K562 (cell line): ENCODE data around the gene SORCS1.

Source experiments
- BCL6 ChIP-seq: fragments of 250-450 bp; sonication (Bioruptor Pico); IDR thresholded peaks from 2 replicates; pipeline ENCODE4 v1.4.0; 2020
- BRD9 ChIP-seq: fragments of 450-650 bp; IDR thresholded peaks from 2 replicates; pipeline ENCODE4 v1.6.1; 2018; ENCODE audit warnings: low read depth; ENCODE audit not compliant: partially characterized antibody
- EP300 ChIP-seq: IDR thresholded peaks from 2 replicates; pipeline ENCODE4 v1.6.1; 2012; ENCODE audit warnings: low read length, improper control_type of control experiment
- GABPA ChIP-seq: fragments of 200-800 bp; sonication (Bioruptor generic); conservative IDR thresholded peaks from 2 replicates; pipeline ENCODE4 v1.6.1; 2016; ENCODE audit warnings: low read depth, missing genetic modification characterization, missing compliant biosample characterization
- KAT2B ChIP-seq: IDR thresholded peaks from one replicate; pipeline ENCODE4 v1.6.1; 2012; ENCODE audit warnings: low read depth, mild to moderate bottlenecking, control low read depth, inconsistent platforms, low read length, moderate library complexity
- MAFF ChIP-seq: IDR thresholded peaks from 2 replicates; pipeline ENCODE4 v1.6.1; 2012; ENCODE audit warnings: low read length, improper control_type of control experiment
- POLR2AphosphoS5 ChIP-seq: IDR thresholded peaks from 2 replicates; pipeline ENCODE4 v1.6.1; 2011; ENCODE audit warnings: mild to moderate bottlenecking, low read depth, low read length, moderate library complexity; ENCODE audit not compliant: control insufficient read depth, insufficient read depth
- RBFOX2 ChIP-seq: fragments of 200-400 bp; formaldehyde crosslinking; IDR thresholded peaks from 2 replicates; pipeline ENCODE4 v1.6.1; 2017; ENCODE audit warnings: low read depth, mild to moderate bottlenecking, low read length, moderate library complexity
- SMC3 ChIP-seq: conservative IDR thresholded peaks from 2 replicates; pipeline ENCODE4 v1.6.1; 2011; ENCODE audit warnings: low read depth, low read length, improper control_type of control experiment; ENCODE audit not compliant: insufficient read depth
- TCF7L2 ChIP-seq: fragments of 150-350 bp; IDR thresholded peaks from 2 replicates; pipeline ENCODE4 v1.6.1; 2016; ENCODE audit warnings: low read depth, mild to moderate bottlenecking, low read length, moderate library complexity
- TEAD4 ChIP-seq, 2 experiments: sonication (generic) in 1 of 2; formaldehyde crosslinking in 1 of 2; IDR thresholded peaks; 2 replicates each; pipeline versions ENCODE4 v1.6.1 to v1.8.0; 2012 to 2022; ENCODE audit warnings: borderline replicate concordance in 1 of 2, inconsistent platforms in 1 of 2, low read length in 1 of 2, mild to moderate bottlenecking in 1 of 2, missing genetic modification reagents in 1 of 2
- ZNF217 ChIP-seq: sonication (generic); formaldehyde crosslinking; IDR thresholded peaks from 2 replicates; pipeline ENCODE4 v1.8.0; 2022; ENCODE audit warnings: mild to moderate bottlenecking, missing genetic modification reagents
- TF ChIP-seq, protein P1 (sequence below): fragments of 150-350 bp; IDR thresholded peaks from 2 replicates; pipeline ENCODE4 v1.6.1; 2014; ENCODE audit warnings: low read depth, mild to moderate bottlenecking, low read length, borderline replicate concordance
- TF ChIP-seq, protein P2 (sequence below), 3 experiments: IDR thresholded peaks in 2 of 3; conservative IDR thresholded peaks in 1 of 3; 2 replicates each; pipeline ENCODE4 v1.5.1; 2011 to 2012; ENCODE audit warnings: low read length in 3 of 3, mild to moderate bottlenecking in 3 of 3, control low read depth in 2 of 3, improper control_type of control experiment in 1 of 3, inconsistent platforms in 1 of 3, low read depth in 1 of 3, mixed read lengths in 1 of 3, moderate library complexity in 1 of 3; ENCODE audit not compliant: insufficient read depth in 2 of 3

DNA sequence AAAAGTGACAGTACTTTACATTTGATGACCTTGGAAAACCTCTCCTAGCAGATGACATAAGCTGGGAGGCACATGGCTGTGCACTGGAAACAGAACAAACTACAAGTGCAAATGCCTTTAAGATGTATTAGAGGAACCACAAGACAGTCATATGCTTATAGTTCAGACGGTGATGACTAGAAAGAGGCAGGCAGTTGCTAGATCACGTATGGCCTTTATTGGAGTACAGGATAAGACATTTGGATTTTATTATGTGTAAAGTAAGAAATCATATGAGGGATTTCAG is 290.0 kb downstream of the SORCS1 start:
- TF ChIP-seq TEAD4 (IDR thresholded peaks at IDR 0.05; ENCODE audit: low read length) (no peak), TEAD4 (CRISPR knock-in tag; IDR thresholded peaks at IDR 0.05; ENCODE audit: borderline replicate concordance) (no peak), MAFF (no peak), TCF7L2 (no peak), BRD9 (no peak), RBFOX2 (no peak), EP300 (no peak), BCL6 (CRISPR knock-in tag) (no peak), GABPA (tag) (no peak), KAT2B (no peak), SMC3 (no peak), POLR2AphosphoS5 (no peak), ZNF217 (CRISPR knock-in tag) (no peak)
- TF ChIP-seq, protein P1, sequence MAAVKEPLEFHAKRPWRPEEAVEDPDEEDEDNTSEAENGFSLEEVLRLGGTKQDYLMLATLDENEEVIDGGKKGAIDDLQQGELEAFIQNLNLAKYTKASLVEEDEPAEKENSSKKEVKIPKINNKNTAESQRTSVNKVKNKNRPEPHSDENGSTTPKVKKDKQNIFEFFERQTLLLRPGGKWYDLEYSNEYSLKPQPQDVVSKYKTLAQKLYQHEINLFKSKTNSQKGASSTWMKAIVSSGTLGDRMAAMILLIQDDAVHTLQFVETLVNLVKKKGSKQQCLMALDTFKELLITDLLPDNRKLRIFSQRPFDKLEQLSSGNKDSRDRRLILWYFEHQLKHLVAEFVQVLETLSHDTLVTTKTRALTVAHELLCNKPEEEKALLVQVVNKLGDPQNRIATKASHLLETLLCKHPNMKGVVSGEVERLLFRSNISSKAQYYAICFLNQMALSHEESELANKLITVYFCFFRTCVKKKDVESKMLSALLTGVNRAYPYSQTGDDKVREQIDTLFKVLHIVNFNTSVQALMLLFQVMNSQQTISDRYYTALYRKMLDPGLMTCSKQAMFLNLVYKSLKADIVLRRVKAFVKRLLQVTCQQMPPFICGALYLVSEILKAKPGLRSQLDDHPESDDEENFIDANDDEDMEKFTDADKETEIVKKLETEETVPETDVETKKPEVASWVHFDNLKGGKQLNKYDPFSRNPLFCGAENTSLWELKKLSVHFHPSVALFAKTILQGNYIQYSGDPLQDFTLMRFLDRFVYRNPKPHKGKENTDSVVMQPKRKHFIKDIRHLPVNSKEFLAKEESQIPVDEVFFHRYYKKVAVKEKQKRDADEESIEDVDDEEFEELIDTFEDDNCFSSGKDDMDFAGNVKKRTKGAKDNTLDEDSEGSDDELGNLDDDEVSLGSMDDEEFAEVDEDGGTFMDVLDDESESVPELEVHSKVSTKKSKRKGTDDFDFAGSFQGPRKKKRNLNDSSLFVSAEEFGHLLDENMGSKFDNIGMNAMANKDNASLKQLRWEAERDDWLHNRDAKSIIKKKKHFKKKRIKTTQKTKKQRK: no peak
- TF ChIP-seq, protein P2, sequence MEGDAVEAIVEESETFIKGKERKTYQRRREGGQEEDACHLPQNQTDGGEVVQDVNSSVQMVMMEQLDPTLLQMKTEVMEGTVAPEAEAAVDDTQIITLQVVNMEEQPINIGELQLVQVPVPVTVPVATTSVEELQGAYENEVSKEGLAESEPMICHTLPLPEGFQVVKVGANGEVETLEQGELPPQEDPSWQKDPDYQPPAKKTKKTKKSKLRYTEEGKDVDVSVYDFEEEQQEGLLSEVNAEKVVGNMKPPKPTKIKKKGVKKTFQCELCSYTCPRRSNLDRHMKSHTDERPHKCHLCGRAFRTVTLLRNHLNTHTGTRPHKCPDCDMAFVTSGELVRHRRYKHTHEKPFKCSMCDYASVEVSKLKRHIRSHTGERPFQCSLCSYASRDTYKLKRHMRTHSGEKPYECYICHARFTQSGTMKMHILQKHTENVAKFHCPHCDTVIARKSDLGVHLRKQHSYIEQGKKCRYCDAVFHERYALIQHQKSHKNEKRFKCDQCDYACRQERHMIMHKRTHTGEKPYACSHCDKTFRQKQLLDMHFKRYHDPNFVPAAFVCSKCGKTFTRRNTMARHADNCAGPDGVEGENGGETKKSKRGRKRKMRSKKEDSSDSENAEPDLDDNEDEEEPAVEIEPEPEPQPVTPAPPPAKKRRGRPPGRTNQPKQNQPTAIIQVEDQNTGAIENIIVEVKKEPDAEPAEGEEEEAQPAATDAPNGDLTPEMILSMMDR (IDR thresholded peaks at IDR 0.05 in 2 of 3, conservative IDR thresholded peaks at IDR 0.05 in 1 of 3; ENCODE audit: insufficient read depth in 2 of 3, low read depth in 1 of 3, low read length in 3 of 3): no peak
